NT2/D1 (cell line): Measurements from ENCODE around the gene SV2C.
"Not testable (repeated sequence)": the region's sequence is repeated elsewhere in the genome, so short reads cannot be mapped to it uniquely, and the experiment has no call there.

Experiments used
- DNase-seq: peaks from one replicate; pipeline ENCODE4 v3.0.0-alpha.2; 2011; ENCODE audit warnings: low read depth, low spot score
- H3K27me3 ChIP-seq: 2 replicates; pipeline ENCODE4 v1.6.0; 2011; ENCODE audit warnings: mild to moderate bottlenecking; ENCODE audit not compliant: insufficient read length, insufficient read depth
- H3K36me3 ChIP-seq: 2 replicates; pipeline ENCODE4 v1.6.1; 2011; ENCODE audit warnings: mild to moderate bottlenecking, low read length, mixed read lengths; ENCODE audit not compliant: insufficient read depth, insufficient read length
- H3K4me1 ChIP-seq: 2 replicates; pipeline ENCODE4 v1.5.1; 2011; ENCODE audit not compliant: insufficient read depth, insufficient read length
- H3K4me3 ChIP-seq: 2 replicates; pipeline ENCODE4 v1.5.1; 2011; ENCODE audit warnings: low read depth; ENCODE audit not compliant: insufficient read length
- H3K9ac ChIP-seq: 2 replicates; pipeline ENCODE4 v1.6.0; 2011; ENCODE audit warnings: low read depth; ENCODE audit not compliant: insufficient read length
- H3K9me3 ChIP-seq: 2 replicates; pipeline ENCODE4 v1.5.1; 2011; ENCODE audit warnings: mild to moderate bottlenecking, low read length; ENCODE audit not compliant: insufficient read depth
- SUZ12 ChIP-seq: IDR thresholded peaks from 2 replicates; pipeline ENCODE4 v1.6.1; 2011; ENCODE audit not compliant: insufficient read length, insufficient read depth; ENCODE audit errors: extremely low read depth
- YY1 ChIP-seq: IDR thresholded peaks from 2 replicates; pipeline ENCODE4 v1.6.1; 2011; ENCODE audit not compliant: insufficient read length, insufficient read depth
- ZNF274 ChIP-seq: IDR thresholded peaks from 2 replicates; pipeline ENCODE4 v1.6.1; 2011; ENCODE audit warnings: mild to moderate bottlenecking, low read depth, low read length

Gene SV2C

DNA sequence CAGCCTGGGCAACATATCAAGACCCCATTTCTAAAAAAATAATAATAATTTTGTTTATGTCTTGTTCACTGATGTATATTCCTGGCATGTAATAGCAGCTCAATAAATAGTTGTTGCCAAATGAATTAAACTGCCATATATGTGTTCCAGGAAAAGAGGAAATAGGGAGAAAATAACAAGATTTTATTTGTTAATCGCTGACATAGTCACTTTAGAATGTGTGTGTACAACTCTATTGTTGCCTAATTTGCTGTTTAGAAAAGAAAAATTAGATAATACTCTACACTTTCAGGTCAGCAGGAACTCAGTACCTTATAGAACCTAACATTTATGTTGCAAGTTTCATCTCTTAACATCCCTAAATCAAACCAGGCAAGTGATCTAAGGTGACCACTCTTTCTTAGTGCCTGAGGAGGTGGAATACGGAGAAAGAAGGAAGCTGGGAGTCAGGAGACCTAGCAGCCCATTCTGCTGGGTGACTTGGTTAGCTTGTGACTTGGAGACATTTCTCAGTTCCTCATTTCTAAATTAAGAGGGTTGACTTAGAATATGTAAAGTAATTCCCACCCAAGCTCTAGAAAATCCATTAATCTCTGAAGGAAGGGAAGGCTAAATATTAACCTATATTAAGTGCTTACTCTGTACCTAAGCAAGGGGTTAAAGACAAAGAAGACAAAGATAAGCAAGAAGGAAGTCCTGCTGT is 209.6 kb downstream of the SV2C start:
- Histone ChIP-seq H3K9me3 (no peaks in the 10 kb centered on the region), H3K9ac (no peak overlapping the region), H3K36me3 (no peaks in the 10 kb centered on the region), H3K4me1 (no peaks in the 10 kb centered on the region), H3K27me3 (no peaks in the 10 kb centered on the region), H3K4me3 (no peak overlapping the region)
- DNase-seq, result no peak
- TF ChIP-seq ZNF274 (no peak), YY1 (no peak), SUZ12 (no peak)

DNA sequence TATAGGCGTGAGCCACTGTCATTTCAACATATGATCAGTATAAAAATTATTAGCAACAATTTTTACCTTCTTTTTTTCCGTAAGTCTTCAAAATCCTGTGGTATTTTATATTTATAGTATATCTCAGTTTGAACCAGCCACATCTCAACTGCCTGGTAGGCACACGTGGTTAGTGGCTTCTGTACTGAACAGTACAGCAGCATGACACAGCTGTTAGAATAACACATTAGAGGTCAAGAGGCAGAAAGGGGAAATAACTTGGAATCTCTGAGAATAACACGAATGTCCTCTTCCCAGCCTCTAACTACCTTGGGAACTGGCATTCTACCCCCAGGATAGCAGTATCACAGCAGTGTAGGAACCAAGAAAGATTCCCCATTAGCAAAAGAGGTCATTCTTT is 211.4 kb downstream of the SV2C start:
- H3K27me3 ChIP-seq, result no peaks in the 10 kb centered on the region
- H3K9me3 ChIP-seq, result no peaks in the 10 kb centered on the region
- DNase-seq, result no peak
- H3K36me3 ChIP-seq, result no peaks in the 10 kb centered on the region
- H3K4me1 ChIP-seq, result no peaks in the 10 kb centered on the region
- H3K4me3 ChIP-seq, result no peak overlapping the region
- TF ChIP-seq ZNF274 (no peak), YY1 (no peak), SUZ12 (no peak)
- H3K9ac ChIP-seq, result no peak overlapping the region

- Histone ChIP-seq H3K36me3 (no peaks in the 10 kb centered on the region), H3K9ac (no peak overlapping the region), H3K4me3 (no peak overlapping the region), H3K4me1 (no peaks in the 10 kb centered on the region), H3K9me3 (no peaks in the 10 kb centered on the region), H3K27me3 (no peaks in the 10 kb centered on the region)
- no peak for DNase-seq
- TF ChIP-seq YY1 (no peak), ZNF274 (no peak), SUZ12 (no peak)
Observed at GRCh38 chr5:76298852-76299251, 215.7 kb downstream of the SV2C start.

DNA sequence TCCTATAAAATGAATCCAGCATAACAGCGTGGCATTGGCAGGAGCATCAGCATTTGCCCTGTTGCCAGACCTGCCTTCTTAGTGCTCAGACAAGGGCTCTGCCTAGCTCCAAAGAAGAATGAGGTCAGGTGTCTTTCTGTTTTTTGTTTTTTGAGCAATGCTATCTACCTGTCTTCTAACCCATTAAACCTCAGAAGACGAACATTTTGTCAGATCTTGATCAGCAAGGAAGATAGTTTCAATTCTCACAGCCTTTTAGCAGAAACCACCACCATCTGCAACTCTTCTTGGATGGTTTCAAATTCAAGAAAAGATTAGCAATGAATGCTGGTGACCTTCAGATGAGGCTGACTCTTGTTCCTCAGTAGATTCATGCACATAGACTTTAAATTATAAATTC is 216.4 kb downstream of the SV2C start:
- Histone ChIP-seq H3K4me3 (no peak overlapping the region), H3K4me1 (no peaks in the 10 kb centered on the region), H3K9me3 (no peaks in the 10 kb centered on the region), H3K27me3 (no peaks in the 10 kb centered on the region), H3K9ac (no peak overlapping the region), H3K36me3 (no peaks in the 10 kb centered on the region)
- TF ChIP-seq SUZ12, result no peak
- no peak for TF ChIP-seq YY1
- TF ChIP-seq ZNF274, result no peak
- no peak for DNase-seq

- H3K4me1 ChIP-seq, H3K36me3 ChIP-seq, DNase-seq, H3K9ac ChIP-seq, H3K9me3 ChIP-seq, H3K4me3 ChIP-seq, H3K27me3 ChIP-seq: not testable (repeated sequence)
Observed at GRCh38 chr5:76301932-76302331, 218.7 kb downstream of the SV2C start.

GRCh38 chr5:76302661-76303060 is 219.5 kb downstream of the SV2C start:
- H3K4me1 ChIP-seq, H3K27me3 ChIP-seq, H3K9me3 ChIP-seq, H3K36me3 ChIP-seq, H3K4me3 ChIP-seq, DNase-seq, H3K9ac ChIP-seq: not testable (repeated sequence)

DNA sequence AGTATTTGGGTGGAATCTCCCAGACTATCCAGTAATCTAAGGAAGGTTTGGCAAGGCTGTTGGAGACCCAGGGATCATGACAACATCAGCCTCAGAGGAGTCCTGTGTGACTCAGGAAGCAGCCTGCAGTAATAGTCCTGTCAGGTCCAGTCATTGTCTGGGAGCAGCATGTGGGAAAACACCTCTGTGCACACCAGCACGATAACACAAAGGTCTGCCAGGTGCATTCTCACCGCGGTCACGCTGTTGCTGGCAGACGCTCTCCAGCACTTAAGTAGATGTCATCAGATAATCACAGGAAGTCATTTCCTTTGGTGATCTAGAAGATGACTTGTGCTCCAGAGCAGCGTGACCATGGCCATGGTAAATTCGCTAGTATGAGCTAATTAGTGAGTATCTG is 220.7 kb downstream of the SV2C start:
- Histone ChIP-seq H3K4me3 (no peak overlapping the region), H3K4me1 (no peaks in the 10 kb centered on the region), H3K9me3 (no peaks in the 10 kb centered on the region), H3K27me3 (no peaks in the 10 kb centered on the region), H3K36me3 (no peaks in the 10 kb centered on the region), H3K9ac (no peak overlapping the region)
- no peak for DNase-seq
- no peak for TF ChIP-seq SUZ12
- no peak for TF ChIP-seq ZNF274
- no peak for TF ChIP-seq YY1

DNA sequence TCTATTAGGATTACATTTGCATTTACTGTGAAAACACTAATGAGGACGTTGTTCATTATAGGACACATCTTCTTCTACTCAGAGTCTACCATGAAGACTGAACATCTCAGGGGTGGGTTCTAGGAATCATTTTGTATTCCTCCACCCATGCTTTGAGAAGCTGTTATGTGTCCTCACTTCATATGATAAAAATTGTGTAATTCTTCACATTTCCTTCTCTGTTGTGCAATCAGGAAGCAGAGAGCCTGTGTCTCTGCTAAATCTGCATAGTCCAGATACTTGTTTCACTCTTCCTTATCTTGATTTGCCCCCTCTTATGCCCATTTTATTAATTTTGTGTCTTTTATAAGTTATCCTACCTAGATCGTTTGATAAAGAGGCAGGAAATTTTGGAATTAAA is 222.1 kb downstream of the SV2C start:
- Histone ChIP-seq H3K36me3 (no peaks in the 10 kb centered on the region), H3K4me1 (no peaks in the 10 kb centered on the region), H3K9me3 (no peaks in the 10 kb centered on the region), H3K4me3 (no peak overlapping the region), H3K9ac (no peak overlapping the region), H3K27me3 (no peaks in the 10 kb centered on the region)
- DNase-seq, result no peak
- no peak for TF ChIP-seq YY1
- TF ChIP-seq SUZ12, result no peak
- TF ChIP-seq ZNF274, result no peak
